ENCODE data around the gene RASSF3.

DNA sequence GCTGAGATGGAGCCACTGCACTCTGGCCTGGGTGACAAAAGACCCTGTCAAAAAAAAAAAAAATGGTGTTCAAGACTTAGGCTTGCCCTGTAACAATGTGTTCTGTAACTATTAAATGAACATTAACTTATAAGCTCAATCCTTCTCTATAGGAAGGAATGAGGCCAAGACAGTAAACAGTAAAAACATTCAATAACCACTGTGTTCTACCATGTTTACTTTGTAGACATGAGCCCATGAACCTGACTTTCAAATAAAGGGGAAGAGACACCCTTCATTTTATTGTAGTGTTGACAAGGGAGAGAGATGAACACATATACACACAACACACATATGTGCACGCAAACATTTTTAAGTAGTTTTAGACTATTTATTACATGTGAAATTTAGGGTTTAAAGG is 20.1 kb upstream of the RASSF3 start:
- TF ChIP-seq, protein P1, sequence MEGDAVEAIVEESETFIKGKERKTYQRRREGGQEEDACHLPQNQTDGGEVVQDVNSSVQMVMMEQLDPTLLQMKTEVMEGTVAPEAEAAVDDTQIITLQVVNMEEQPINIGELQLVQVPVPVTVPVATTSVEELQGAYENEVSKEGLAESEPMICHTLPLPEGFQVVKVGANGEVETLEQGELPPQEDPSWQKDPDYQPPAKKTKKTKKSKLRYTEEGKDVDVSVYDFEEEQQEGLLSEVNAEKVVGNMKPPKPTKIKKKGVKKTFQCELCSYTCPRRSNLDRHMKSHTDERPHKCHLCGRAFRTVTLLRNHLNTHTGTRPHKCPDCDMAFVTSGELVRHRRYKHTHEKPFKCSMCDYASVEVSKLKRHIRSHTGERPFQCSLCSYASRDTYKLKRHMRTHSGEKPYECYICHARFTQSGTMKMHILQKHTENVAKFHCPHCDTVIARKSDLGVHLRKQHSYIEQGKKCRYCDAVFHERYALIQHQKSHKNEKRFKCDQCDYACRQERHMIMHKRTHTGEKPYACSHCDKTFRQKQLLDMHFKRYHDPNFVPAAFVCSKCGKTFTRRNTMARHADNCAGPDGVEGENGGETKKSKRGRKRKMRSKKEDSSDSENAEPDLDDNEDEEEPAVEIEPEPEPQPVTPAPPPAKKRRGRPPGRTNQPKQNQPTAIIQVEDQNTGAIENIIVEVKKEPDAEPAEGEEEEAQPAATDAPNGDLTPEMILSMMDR (IDR thresholded peaks at IDR 0.05; ENCODE audit: borderline replicate concordance, extremely low read depth, low read length, poor library complexity, severe bottlenecking), result no peak
- no peak for TF ChIP-seq EZH2 (IDR thresholded peaks at IDR 0.05; ENCODE audit: borderline replicate concordance, low read depth, low read length, severe bottlenecking)

Data from DND-41 (cell line).